Renal cortex interstitium (tissue), 11 donors: ENCODE measurements around the gene RAB10. TPM values are rescaled to one million over a fixed set of nuclear protein-coding genes. Genes with fewer than 3 reads are reported as not detected.
"Not testable (repeated sequence)": the region's sequence is repeated elsewhere in the genome, so short reads cannot be mapped to it uniquely, and the experiment has no call there.

ENCODE experiments used
- DNase-seq, 11 donors: peaks; one replicate each; pipeline ENCODE4 v3.0.0-alpha.2; 2013; ENCODE audit warnings: low read depth in 9 of 11, low spot score in 4 of 11; ENCODE audit errors: extremely low read depth in 1 of 11
- polyA plus RNA-seq, 3 donors: library from polyadenylated mRNA; unstranded; fragments of 120-200 nt; gene quantifications; one replicate each; pipeline ENCODE4 v1.2.1, GENCODE V29; 2013; ENCODE audit not compliant: insufficient read length in 3 of 3

The RAB10 gene
- polyA plus RNA-seq, 3 donors, result 126 to 164 (median 145) TPM

DNA sequence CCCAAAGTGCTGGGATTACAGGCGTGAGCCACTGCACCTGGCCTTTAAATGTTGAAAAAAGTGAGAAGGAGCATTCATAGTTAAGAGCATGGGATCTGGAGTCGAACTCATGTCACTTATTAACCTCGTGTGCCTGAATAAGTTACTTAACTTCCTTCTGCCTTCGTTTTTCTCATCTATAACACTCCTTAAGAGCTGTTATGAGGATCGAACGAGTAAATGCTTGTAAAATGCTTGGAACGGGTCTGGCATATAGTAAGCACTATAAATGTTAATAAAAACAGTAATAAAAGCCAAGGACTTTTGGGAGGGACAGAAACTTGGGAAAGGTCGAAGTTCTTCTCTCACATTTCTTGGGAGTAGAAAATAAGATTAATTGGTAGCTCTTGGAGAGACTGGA is 40.8 kb downstream of the RAB10 start:
- peak in 1 of 11 donors; percentile 12 for DNase-seq

DNA sequence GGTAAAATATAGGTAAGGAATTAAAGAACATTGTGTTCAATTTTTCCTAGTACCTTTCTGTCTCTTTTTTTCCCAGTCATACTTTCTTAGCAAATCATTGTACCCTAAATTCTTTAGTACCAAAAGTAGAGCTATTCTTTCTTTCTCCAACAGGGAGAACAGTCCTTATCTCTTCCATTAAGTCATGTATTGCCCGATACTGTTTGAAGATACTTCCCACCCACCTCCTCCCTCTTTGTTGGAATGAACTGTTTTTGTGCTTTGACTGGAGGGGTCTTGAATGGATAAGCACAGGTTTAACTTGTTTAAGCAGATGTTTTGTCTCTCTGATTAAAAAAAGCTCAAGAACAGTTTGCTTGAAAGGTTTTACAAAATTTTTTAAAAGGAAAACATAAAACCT is 41.3 kb downstream of the RAB10 start:
- no peak for DNase-seq

DNA sequence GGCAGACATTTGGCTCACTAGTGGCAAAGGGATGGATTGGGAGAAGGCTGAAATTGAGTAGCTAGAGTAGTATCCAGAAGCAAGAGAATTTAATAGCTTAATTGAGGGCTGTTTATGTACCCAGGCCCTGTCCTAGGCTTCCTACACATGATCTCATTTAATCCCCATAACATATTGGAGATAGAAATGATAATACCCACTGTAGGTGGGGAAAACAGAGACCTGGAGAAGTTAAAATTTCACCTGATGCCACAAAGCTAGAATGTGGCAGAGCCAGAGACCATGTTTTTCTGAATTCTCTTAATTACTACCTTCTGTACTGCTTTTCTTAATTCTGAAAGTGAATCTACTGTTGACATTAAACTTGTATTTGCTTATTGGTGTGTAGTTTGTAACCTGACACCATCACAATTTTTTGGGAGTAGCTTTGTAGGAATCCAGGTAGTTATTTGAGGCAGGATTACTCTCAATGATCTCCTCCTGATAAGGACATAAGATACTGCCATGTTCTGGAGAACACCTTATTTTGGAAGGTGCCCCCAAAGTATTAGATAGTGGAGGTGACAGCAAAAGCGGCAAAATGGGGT is 42.2 kb downstream of the RAB10 start:
- DNase-seq, result no peak

DNA sequence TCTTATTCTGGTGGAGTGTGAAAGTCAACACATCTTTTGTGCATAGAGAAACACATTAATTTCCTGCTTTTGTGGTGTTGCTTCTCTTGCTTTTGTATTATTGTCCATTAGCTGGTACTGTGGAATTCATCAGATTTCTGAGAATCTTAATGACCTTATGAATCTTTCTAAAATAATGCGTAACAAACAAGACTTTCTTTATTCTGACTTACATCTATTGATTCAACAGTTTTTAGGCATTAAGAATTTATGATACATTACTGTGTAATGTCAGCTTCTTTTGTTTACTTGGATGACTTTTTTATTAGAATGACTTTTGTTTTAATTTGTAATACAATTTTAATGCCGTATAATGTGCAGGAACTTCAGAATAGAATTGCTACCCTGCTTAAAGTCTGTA is 43.4 kb downstream of the RAB10 start:
- no peak for DNase-seq

DNA sequence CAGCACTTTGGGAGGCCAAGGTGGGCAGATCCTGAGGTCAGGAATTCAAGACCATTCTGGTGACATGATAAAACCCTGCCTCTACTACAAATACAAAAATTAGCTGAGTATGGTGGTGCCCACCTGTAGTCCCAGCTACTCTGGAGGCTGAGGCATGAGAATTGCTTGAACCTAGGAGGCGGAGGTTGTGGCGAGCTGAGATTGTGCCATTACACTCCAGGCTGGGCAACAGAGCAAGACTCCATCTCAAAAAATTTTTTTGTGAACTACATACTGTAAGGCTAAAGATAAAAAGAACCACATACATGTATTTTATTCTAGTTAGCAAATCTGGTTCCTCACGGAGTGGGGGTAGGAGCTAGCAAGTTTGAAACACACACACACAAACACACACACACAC is 45.1 kb downstream of the RAB10 start:
- DNase-seq, result no peak

DNA sequence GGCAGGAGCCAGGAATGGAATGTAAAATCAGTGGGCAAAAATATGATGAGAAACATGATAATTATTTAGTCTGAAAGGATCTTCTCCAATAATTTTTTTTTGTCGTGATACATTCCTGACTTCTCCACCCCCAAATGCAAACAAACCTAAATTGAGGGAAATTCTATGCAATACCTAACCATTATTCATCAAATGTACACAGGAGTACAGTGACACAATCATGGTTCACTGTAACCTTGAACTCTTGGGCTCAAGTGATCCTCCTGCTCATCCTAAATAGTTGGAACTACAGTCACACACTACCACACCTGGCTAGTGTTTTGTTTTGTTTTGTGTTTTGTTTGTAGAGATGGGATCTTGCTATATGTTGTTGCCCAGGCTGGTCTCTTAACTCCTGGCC is 46.5 kb downstream of the RAB10 start:
- no peak for DNase-seq

DNA sequence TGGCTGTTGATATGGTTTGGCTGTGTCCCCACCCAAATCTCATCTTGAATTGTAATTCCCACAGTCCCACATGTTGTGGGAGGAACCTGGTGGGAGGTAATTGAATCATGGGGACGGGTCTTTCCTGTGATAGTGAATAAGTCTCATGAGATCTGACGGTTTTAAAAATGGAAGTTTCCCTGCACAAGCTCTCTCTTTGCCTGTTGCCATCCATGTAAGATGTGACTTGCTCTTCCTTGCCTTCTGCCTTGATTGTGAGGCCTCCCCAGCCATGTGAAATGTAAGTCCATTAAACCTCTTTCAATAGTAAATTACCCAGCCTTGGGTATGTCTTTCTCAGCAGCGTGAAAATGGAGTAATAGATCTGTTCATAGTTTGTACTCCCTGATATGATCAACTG is 47.0 kb downstream of the RAB10 start:
- not testable (repeated sequence) for DNase-seq

DNA sequence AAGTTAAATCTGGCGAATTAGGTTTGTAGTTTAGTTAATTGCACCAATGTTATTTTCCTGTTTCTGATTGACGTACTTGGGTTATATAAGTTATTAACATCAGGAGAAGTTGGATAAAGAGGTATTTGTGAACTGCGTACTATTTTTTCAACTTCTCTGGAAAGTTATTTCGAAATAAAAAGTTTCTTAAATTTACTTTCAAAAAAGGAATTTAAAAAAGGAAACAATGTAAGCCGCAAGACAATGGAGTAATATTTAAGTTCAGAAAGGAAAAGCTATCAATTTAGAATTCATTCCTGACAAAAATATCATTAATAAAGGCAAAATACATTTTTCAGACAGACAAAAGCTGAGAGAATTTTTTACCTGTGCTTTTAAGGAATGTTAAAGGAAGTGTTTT is 47.7 kb downstream of the RAB10 start:
- DNase-seq, result no peak

DNA sequence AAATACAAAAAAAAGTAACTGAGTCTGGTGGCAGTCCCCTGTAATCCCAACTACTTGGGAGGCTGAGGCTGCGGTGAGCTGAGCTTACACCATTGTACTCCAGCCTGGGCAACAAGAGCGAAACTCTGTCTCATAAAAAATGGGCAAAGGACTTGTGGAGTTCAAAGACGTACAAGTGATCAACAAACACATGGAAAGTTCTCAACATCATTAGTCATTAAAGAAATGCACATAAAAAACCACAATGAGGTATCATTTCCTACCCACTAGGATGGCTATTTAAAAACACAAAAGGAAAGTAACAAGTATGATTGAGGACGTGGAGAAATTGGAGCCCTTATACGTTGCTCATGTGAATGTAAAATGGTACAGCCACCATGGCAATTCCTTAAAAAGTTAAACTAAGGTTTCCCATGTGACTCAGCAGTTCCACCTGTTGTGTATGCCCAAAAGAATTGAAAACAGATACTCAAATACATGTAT is 52.3 kb downstream of the RAB10 start:
- DNase-seq, result no peak

DNA sequence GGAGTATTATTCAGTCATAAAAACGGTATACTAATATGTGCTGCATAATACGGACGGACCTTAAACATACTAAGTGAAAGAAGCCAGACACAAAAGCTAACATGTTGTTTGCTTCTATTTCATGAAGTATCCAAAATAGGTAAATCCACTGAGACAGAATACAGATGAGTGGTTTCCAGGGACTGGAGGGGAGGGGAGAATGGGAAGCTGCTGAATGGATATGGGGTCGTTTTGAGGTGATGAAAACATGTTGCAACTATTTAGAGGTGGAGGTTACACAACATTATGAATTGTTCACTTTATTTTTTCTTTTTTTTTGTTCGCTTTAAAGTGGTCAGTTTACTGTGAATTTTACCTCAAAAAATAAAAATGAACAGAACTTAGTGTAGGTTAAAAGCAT is 52.9 kb downstream of the RAB10 start:
- DNase-seq, result no peak

DNA sequence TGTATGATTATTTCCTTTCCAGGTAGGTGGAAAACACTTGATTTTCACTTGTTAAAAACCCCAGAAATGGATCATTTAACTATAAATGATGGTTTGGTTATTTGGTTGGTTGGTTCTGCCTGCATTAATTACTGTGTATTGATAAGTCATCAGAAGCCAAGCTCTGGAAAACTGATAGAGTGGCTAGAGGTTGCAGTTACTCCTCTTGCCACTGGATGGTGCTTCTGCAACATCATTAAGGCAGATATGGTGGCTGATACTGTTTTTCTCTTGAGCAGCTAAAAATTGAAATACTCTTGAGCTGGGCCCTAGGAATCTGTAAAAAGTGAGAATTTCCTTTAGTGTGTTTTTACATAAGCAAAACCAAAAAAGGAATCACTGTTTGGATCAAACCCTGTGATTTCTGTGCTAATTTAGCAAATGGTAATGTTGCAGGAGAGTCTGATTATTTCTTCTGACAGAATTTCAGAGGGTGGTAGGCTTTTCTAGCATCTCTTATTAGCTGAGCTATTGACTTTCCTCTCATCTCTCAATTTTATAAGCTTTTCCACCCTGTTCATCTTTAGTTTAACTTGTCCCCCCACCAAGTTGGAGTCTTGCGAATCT is 54.3 kb downstream of the RAB10 start:
- DNase-seq, result peak in 1 of 11 donors; percentile 11

DNA sequence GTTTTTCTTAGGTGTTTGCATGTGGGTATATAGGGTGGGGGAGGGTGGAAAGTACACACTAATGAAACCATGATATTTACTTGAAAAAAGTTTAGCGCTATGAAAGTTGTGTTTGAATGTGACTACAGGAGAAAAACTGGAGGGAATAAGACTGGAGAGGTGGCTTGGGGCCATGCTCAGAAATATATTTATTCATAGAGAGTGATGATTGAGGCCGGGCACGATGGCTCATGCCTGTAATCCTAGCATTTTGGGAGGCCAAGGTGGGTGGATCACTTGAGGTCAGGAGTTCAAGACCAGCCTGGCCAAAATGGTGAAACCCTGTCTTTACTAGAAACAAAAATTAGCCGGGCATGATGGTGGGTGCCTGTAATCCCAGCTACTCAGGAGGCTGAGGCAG is 55.0 kb downstream of the RAB10 start:
- DNase-seq, result not testable (repeated sequence)

DNA sequence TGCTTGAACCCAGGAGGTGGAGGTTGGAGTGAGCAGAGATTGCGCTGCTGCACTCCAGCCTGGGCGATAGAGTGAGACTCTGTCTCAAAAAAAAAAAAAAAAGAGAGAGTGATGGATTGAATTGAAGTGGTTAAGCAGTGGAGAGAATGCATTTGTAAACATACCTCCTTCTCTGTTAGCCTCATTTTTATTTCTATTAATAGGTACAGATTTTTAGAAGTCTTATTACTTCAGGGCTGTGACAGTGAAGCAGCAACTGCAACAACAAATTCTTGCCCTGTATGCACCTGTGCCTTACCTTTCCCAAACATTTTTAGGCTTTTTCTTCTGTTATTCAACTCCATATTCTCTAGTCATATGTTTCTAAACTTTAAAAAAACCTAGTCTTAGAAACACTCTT is 55.5 kb downstream of the RAB10 start:
- DNase-seq, result no peak

DNA sequence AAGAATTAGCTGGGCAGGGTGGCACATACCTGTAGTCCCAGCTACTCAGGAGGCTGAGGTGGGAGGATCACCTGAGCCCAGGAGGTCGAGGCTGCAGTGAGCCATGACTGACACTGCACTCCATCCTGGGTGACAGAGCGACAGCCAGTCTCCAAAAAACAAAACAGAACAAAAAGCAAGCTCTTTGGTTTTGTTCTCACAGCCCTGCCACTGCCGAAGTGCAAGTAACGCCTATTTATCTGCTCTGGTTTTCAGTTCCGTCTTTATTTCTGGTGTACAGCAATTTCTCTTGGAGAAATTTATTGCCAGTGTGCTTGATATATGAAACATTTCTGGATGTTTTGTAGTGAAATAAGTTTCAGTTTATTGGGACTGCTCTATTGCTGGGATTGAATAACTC is 61.9 kb downstream of the RAB10 start:
- DNase-seq, result no peak

DNA sequence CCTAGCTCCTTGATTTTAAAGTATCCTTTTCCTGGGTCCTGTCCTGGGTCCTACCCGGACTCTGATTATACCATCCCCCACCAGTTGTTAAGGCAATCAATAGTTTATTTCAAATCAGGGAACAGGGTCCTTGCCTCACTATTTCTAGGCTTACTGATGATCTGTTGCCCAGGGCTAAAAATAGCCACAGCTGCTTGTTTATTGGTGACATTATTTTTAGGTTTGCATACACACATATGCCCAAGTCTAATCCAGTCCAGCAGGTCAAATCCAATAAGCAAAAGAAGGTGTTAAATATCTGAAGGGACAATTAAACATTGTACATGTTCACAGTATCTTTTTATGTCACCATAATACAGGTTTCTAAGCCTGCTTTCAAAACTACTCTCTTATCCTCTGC is 66.0 kb downstream of the RAB10 start:
- no peak for DNase-seq

DNA sequence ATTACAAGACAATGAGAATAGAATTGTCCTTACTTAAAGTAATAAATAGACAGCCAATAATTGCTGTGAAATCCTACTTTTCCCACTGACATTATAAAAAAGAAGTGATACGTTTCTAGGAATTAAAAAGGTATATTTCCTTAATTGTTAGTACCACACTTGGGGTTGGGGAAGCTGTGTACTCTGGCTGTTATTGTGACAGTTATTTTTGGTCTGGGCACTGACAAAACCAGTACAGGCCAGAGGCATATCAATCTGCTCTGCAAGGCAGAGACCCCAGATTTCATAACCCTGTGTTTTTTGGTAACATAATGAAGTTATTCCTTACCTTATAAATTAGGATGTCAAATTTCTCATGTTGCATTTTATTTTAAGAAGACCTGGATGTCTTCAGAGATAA is 66.5 kb downstream of the RAB10 start:
- no peak for DNase-seq

DNA sequence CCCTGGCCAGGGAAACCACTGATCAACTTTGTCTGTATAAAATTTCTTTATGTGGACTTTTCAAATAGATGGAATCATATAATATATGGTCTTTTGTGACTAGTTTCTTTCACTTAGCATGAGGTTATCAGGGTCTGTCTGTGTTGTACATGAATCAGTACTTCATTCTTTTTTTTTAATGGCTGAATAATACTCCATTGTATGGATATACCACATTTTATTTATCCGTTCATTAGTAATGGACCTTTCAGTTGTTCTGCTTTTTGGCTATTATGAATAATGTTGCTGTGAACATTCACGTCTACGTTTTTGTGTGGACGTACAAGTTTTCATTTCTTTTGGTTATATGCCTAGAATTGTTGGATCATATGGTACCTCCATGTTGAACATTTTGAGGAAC is 69.9 kb downstream of the RAB10 start:
- no peak for DNase-seq

DNA sequence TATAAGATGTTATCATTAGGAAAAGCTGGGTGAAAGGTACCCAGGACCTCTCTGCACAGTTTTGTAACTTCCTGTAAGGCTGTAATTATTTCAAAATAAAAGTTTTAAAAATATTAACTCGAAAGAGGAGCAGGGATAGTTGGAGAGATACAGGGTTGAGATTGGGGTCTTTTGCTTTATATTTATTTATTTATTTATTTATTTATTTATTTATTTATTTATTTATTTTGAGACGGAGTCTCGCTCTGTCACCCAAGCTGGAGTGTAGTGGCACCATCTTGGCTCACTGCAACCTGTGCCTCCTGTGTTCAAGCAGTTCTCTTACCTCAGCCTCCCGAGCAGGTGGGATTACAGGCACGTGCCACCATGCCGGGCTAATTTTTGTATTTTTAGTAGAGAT is 74.8 kb downstream of the RAB10 start:
- not testable (repeated sequence) for DNase-seq

DNA sequence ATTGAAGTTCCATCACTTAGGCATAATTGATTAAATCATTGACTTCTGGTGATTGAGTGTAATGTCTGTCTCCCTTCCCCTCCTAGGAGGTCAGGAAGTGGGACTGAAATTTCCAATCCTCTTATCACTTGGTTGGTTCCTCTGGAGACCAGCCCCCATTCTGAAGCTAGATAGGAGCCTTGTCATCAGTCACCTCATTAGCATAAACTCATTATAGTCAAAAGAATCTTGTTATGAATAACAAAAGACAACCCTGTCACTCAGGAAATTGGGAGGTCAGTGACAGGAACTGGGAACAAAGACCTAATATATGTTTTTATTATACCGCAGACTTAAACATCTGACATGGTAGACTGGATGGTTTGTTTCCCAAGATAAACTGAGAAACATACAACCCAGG is 78.3 kb downstream of the RAB10 start:
- DNase-seq, result no peak

DNA sequence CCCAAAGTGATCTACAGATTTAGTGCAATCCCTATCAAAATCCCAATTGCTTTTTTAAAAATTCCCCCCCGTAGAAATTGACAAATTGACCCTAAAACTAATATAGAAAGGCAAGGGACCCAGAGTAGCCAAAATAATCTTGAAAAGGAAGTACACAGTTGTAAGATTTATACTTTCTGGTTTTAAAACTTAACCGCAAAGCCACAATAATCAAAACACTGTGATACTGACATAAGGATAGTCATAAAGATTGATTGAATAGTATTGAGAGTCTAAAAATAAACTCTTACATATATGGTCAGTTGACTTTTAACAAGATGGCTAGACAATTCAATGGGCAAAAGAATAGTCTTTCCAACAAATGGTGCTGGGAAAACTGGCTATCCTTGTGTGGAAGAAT is 80.3 kb downstream of the RAB10 start:
- no peak for DNase-seq

DNA sequence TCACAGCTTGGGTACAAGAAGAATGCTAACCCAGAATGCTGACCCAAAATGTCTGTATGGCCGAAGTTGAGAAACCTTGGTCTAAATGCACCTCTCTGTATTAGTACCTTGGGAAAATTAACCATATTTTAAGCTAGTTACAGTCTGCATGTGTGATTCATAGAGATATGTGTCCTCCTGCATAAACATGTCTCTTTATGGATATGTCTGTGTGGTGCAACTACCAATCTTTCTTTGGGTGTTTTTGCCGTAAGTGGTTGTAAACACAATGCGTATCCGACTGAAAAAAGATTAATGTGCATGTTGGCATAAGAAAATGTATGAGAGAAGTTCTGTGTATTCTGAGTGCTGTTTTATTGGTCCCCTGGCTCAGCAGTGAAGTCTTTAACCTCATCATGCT is 84.8 kb downstream of the RAB10 start:
- DNase-seq, result no peak
